HG03565 (cell line): ENCODE measurements around the gene GTSE1.
A peak's percentile ranks its signal among the peaks of the same experiment; 100 is the strongest.
"Not testable (repeated sequence)": the region's sequence is repeated elsewhere in the genome, so short reads cannot be mapped to it uniquely, and the experiment has no call there.

ENCODE experiments used
- ATAC-seq: cut with Tn5 transposase; IDR thresholded peaks from one replicate; pipeline ENCODE4 v1.9.1; 2021; ENCODE audit warnings: mild to moderate bottlenecking, moderate library complexity; ENCODE audit not compliant: unreplicated experiment

The GTSE1 gene, protein sequence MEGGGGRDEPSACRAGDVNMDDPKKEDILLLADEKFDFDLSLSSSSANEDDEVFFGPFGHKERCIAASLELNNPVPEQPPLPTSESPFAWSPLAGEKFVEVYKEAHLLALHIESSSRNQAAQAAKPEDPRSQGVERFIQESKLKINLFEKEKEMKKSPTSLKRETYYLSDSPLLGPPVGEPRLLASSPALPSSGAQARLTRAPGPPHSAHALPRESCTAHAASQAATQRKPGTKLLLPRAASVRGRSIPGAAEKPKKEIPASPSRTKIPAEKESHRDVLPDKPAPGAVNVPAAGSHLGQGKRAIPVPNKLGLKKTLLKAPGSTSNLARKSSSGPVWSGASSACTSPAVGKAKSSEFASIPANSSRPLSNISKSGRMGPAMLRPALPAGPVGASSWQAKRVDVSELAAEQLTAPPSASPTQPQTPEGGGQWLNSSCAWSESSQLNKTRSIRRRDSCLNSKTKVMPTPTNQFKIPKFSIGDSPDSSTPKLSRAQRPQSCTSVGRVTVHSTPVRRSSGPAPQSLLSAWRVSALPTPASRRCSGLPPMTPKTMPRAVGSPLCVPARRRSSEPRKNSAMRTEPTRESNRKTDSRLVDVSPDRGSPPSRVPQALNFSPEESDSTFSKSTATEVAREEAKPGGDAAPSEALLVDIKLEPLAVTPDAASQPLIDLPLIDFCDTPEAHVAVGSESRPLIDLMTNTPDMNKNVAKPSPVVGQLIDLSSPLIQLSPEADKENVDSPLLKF

GRCh38 chr22:46296257-46297150 lies at the start of gene GTSE1:
GTSE1 (plus strand) TSS chr22:46296870; CDS start chr22:46297401, 531 bp downstream.
- ATAC-seq = peak; percentile 92

DNA sequence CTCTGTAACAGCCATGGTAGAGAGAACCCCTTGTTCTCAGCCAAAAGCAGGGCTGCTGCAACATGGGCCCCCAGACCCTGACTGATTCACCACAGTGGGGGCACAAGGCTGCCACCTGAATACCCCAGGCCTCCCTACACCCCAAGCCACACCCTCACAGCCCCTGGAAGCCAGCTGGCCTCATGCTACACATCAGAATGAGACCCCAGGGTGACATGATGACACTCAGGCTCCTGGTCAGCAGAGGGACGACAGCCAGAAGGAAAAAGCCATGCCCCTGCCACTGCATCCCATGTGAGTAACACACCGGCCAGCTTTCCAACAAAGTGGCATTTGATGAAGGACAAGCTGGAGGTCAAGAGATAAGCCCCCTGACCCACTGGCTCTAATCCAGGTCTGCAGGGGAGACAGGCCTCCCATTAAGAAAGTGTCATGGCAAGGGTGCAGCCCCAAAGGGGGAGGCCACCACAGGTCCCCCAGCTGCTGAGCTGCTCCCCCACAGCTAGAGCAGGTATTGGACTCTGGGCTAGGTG lies 49.2 kb upstream of the GTSE1 start:
- ATAC-seq = no peak

- peak; percentile 66 for ATAC-seq
Measured at GRCh38 chr22:46250035-46250782, 46.5 kb upstream of the GTSE1 start, which contains the start of gene CDPF1. CDPF1 (minus strand) TSS chr22:46250293; CDS start chr22:46248284, 2,009 bp downstream.

DNA sequence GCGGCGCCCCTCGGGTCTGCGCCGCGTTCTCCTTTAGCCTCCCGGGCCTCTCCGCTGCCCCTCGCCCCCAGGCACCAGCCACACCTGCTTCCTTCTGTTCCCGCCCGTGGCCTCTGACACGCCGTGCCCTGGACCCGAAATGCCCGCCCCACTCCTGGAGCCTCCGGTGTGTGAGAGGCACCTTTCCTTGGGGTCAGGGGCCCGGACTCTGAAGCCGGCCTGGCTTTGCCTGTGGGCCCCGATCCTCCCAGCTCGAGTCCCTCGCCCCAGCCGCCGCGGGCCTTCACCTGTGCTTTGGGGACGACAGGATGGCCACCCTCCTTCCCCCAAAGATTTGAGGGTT lies 45.9 kb upstream of the GTSE1 start:
- no peak for ATAC-seq

DNA sequence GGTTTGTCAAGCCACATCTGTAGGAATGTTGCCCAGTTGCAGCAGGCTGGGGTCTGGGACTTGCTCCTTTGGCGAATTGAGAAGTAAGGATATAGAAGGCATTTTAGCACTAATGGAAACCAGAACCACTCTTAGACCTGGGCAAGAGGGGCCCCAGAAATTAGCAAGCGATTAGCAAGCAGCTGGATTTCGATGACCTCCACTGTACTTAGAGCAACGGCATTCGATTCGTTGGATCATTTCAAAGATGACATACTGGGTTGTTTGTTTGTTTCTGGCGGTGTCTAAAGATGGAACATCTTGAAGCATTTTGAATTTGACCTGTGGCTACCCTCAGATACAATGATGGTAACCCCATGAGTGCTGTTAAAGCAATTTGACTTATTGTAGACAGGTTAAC lies 45.4 kb upstream of the GTSE1 start:
- ATAC-seq = no peak

DNA sequence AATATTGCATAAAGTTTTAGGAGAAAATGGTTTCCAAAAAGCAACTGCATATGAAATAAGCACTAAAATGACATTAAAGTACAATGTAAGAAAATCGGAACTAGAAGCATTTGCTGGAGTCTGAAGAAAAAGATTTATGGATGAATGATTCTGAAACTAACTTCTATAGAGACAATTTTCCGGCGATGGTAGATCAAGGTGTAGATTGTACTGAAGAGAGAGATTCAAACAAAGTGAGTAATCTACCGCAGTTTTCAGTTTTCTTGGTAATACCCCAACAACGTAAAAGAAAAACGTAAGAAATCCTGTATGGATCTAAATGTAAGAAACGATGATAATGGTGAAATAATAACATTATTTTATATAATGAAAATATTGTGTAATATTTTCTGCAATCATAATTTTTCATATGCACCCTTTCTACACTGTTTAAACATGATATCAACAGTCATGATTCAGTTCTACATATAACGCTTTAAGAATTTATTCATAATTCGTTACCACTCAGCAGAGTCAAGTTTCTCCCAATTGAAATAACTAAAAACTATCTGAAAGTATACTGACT lies 44.8 kb upstream of the GTSE1 start:
- no peak for ATAC-seq

- no peak for ATAC-seq
Measured at GRCh38 chr22:46256358-46256958, 40.2 kb upstream of the GTSE1 start.

- ATAC-seq = no peak
Measured at GRCh38 chr22:46259374-46259773, 37.3 kb upstream of the GTSE1 start.

- ATAC-seq = no peak
Measured at GRCh38 chr22:46260038-46260437, 36.6 kb upstream of the GTSE1 start.

DNA sequence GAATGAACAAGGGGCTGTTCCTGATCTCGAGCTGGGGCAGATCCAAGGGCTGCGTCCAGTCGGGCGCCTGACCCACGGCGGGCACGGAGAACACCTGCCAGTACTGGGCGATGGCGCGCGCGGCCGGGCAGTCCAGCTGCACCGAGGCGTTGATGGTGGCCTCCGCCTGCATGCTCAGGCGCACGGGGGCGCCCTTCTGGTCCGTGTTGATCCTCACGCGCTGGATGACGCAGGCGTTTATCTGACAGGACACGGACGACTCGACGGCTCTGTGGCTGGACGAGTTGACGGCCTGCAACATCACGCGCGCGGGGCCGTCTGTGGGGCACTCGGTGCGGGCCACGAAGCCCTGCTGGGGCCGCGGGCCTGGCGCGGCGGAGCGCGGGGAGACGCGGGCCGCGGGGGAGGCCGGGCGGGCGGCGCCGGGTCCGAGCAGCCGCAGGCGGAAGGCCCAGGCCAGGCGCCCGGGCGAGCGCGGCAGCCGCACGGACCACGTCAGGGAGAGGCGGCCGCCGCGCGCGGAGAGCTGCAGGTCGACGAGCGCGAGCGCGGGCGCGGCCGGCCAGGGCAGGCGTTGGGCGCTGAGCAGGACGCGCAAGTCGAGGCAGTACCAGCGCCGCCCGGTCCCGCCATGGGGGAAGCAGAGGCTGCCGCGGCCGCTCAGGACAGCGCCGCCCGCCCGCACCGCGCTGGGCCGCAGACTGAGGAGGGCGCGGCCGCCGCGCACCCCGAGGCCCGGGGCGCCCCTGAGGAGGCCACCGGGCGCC lies 34.0 kb upstream of the GTSE1 start:
- no peak for ATAC-seq

DNA sequence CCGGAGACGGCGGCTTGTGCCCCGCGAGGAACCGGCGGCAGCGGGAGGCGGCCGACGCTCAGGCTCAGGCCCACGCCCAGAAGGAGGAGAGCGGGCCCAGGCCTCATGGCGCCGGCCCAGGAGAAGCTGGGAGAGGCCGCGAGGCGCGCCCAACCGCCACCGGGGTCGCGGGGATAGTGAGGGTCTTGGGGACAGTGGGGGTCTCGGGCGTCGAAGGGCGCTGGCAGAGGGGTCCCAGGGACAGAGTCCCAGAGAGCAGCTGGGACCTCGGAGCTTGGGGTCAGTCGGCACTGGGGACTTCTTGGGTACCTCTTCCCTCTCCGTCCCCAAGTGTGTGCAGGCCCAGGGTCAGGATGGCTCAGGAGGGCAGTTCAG lies 33.5 kb upstream of the GTSE1 start, which contains the start of gene PKDREJ:
TSS of gene PKDREJ (minus strand) at position 128 of the 375 bp plus-strand sequence. CDS start at position 107, 21 bp downstream.
- ATAC-seq = no peak

GRCh38 chr22:46264520-46264919 lies 32.1 kb upstream of the GTSE1 start:
- not testable (repeated sequence) for ATAC-seq

DNA sequence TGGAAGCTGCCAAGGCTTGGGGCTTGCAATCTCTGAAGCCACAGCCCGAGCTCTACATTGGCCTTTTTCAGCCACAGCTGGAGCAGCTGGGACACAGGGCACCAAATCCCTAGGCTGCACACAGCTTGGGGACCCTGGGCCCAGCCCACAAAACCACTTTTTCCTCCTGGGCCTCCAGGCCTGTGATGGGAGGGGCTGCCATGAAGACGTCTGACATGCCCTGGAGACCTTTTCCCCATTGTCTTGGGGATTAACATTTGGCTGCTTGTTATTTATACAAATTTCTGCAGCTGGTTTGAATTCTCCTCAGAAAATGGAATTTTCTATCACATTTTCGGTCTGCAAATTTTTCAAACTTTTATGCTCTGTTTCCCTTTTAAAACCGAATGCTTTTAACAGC lies 31.0 kb upstream of the GTSE1 start:
- ATAC-seq = not testable (repeated sequence)

DNA sequence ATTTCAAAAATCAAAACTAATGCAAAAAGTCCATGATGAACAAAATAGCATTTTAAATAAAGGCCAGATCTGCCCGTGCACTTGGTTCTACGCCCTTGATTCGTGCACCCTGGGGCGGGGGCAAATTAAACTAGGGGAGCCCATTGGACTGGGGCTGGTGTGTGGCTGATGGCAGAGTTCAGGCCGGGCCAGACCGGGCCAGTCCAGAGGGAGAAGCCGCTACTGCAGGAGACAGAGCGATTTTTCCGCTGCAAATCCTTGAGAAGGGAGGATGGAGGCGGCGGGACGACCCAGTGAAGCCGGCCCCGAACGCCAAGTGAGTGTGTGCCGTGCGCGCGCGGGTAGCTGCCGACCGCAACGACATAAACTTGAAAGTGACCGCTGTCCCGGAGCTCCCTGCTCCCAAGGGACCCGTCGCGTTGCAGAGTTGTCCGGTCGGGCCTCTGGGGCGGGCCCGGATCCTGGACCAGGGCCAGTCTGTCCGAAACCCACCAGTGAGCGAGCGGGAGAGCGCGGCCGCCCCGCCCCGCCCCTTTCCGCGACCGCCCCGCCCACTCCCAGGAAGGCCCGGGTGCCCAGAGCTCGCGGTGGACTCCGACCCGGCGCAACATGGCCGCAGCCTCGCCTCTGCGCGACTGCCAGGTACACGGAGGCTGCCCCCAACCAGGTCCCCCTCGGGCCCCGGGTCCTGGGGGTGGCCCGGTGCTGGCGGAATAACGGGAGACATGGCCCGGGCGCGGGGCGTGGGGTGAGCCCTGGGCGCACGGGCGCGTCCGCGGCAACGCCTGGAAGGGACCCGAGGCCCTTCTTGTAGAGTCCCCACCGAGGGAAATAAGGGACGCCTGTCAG lies 29.0 kb upstream of the GTSE1 start, which contains the start of gene TTC38:
TSS of gene TTC38 (plus strand) at position 578 of the 849 bp plus-strand sequence. CDS start at position 610, 32 bp downstream.
- ATAC-seq = peak; percentile 45

- no peak for ATAC-seq
Measured at GRCh38 chr22:46269564-46269963, 27.1 kb upstream of the GTSE1 start.

- ATAC-seq = no peak
Measured at GRCh38 chr22:46272196-46272595, 24.5 kb upstream of the GTSE1 start.

- ATAC-seq = no peak
Measured at GRCh38 chr22:46272762-46273431, 23.8 kb upstream of the GTSE1 start.
